Right lobe of liver (tissue), 6 donors: Measurements from ENCODE around the gene MUC5B. TPM values are rescaled to one million over a fixed set of nuclear protein-coding genes. Genes with fewer than 3 reads are reported as not detected.

ENCODE experiments used
- ATAC-seq, 4 donors: fragments of 200-7000 bp; cut with Tn5 transposase; one replicate each; pipeline ENCODE4 v1.9.1; 2020; ENCODE audit warnings: mild to moderate bottlenecking in 4 of 4, moderate library complexity in 4 of 4
- DNase-seq, 3 donors: peaks; one replicate each; pipeline ENCODE4 v3.0.0-alpha.2; 2020
- H3K27ac ChIP-seq, 3 donors: fragments of 200-600 bp; one replicate each; pipeline ENCODE4 v1.8.0; 2022
- H3K27me3 ChIP-seq, 2 donors: fragments of 200-600 bp; one replicate each; pipeline ENCODE4 v1.8.0; 2022
- H3K36me3 ChIP-seq, 4 donors: fragments of 200-600 bp; sonication (generic) in 1 of 4; one replicate each; pipeline versions ENCODE4 v1.5.1 to v1.8.0; 2017 to 2022; ENCODE audit warnings: control low read depth in 1 of 4
- H3K4me1 ChIP-seq, 4 donors: fragments of 200-600 bp; sonication (generic) in 1 of 4; one replicate each; pipeline versions ENCODE4 v1.5.1 to v1.8.0; 2017 to 2022; ENCODE audit warnings: control low read depth in 1 of 4
- H3K4me3 ChIP-seq, 3 donors: fragments of 200-600 bp; one replicate each; pipeline ENCODE4 v1.8.0; 2022
- H3K9me3 ChIP-seq, 4 donors: fragments of 200-600 bp; sonication (generic) in 1 of 4; one replicate each; pipeline versions ENCODE4 v1.5.1 to v1.8.0; 2017 to 2022; ENCODE audit warnings: control low read depth in 1 of 4
- CTCF ChIP-seq, 4 donors: fragments of 200-600 bp in 3 of 4; fragments of 450-650 bp in 1 of 4; IDR thresholded peaks; one replicate each; pipeline versions ENCODE4 v1.5.1 to v1.8.0; 2016 to 2022; ENCODE audit warnings: antibody characterized with exemption in 4 of 4, mild to moderate bottlenecking in 2 of 4
- POLR2A ChIP-seq: fragments of 450-650 bp; IDR thresholded peaks from one replicate; pipeline ENCODE4 v1.6.1; 2017; ENCODE audit warnings: antibody characterized with exemption, mild to moderate bottlenecking
- WGBS: methylation state at CpG from one replicate; pipeline ENCODE4 v1.1.6; 2018; ENCODE audit warnings: low coverage, low lambda C conversion rate; ENCODE audit not compliant: insufficient coverage; ENCODE audit errors: missing lambda C conversion rate; 5-methylcytosine and 5-hydroxymethylcytosine counted together
- intact Hi-C, 2 donors: fragments of 100-400 bp; cut with DNase I; formaldehyde crosslinking; loops; one replicate each; pipeline versions ENCODE4 v1.11.2 to v1.14.1; 2022
- total RNA-seq, 6 experiments: library from RNA; depleted of rRNA in 2 of 6; stranded (reverse); fragments of >200 nt in 2 of 6; fragmentation: NEBNext Ultra II Directional in 3 of 6; extraction: Animal tissue kit (Norgen Biotek cat#: 25700) in 3 of 6; gene quantifications; one replicate each; pipeline versions ENCODE4 v1.1.0 to v1.2.4, GENCODE V29; 2016 to 2023
- donor health status: DM: no; HTN: yes; CAD: no.
- donor health status: DM: no; HTN: no; CAD: no.
- donor health status: DM: no; HTN: no; CAD: no.
- donor health status: DM: no; HTN: yes; CAD: no.
- donor health status: DM: no; HTN: yes; CAD: no.

Gene MUC5B
- total RNA-seq, 6 experiments from 2014 or later: 0.06 to 3.7 (median 0.78) TPM

- Histone ChIP-seq H3K27ac (no peak overlapping the region), H3K27me3 (no peaks in the 10 kb centered on the region), H3K9me3 (no peaks in the 10 kb centered on the region), H3K36me3 (no peaks in the 10 kb centered on the region), H3K4me1 (peaks cover 0 to 5% (median 2%) of the 10 kb centered on the region in 4 donors), H3K4me3 (no peak overlapping the region)
- no peak for TF ChIP-seq CTCF (IDR thresholded peaks at IDR 0.05)
- DNase-seq (no peak), ATAC-seq (no peak)
- intact Hi-C loops: no loop called here
- whole genome bisulfite sequencing: 88% methylated on average over 3 of the region's 27 CpGs
Measured at GRCh38 chr11:1257366-1257765, 34.5 kb downstream of the MUC5B start.

- H3K4me1 ChIP-seq: peaks cover 0 to 8% (median 3%) of the 10 kb centered on the region in 4 donors
- ATAC-seq: no peak
- no peak overlapping the region for H3K27ac ChIP-seq
- DNase-seq: no peak
- no peaks in the 10 kb centered on the region for H3K36me3 ChIP-seq
- TF ChIP-seq CTCF (IDR thresholded peaks at IDR 0.05): no peak
- TF ChIP-seq POLR2A: no peak
- H3K27me3 ChIP-seq: no peaks in the 10 kb centered on the region
- WGBS: no CpG with 5 or more reads among the region's 16 CpGs
- no peaks in the 10 kb centered on the region for H3K9me3 ChIP-seq
- H3K4me3 ChIP-seq: no peak overlapping the region
- intact Hi-C loops: no loop called here
Measured at GRCh38 chr11:1257916-1258315, 35.0 kb downstream of the MUC5B start.

- ATAC-seq (no peak), DNase-seq (no peak)
- intact Hi-C loops: no loop called here
- TF ChIP-seq CTCF (IDR thresholded peaks at IDR 0.05) (no peak), POLR2A (no peak)
- Histone ChIP-seq H3K27ac (no peak overlapping the region), H3K9me3 (no peaks in the 10 kb centered on the region), H3K27me3 (no peaks in the 10 kb centered on the region), H3K4me1 (peaks cover 0 to 11% (median 5%) of the 10 kb centered on the region in 4 donors), H3K36me3 (no peaks in the 10 kb centered on the region), H3K4me3 (no peak overlapping the region)
- WGBS: 85% methylated on average over 5 of the region's 13 CpGs
Measured at GRCh38 chr11:1258401-1259075, 35.7 kb downstream of the MUC5B start.

- H3K4me1 ChIP-seq: peaks cover 0 to 11% (median 5%) of the 10 kb centered on the region in 4 donors
- intact Hi-C loops: no loop called here
- H3K27me3 ChIP-seq: no peaks in the 10 kb centered on the region
- no peak for TF ChIP-seq POLR2A
- TF ChIP-seq CTCF (IDR thresholded peaks at IDR 0.05): no peak
- ATAC-seq: no peak
- no peak overlapping the region for H3K4me3 ChIP-seq
- H3K9me3 ChIP-seq: no peaks in the 10 kb centered on the region
- H3K36me3 ChIP-seq: no peaks in the 10 kb centered on the region
- H3K27ac ChIP-seq: no peak overlapping the region
- WGBS: no CpG with 5 or more reads among the region's 7 CpGs
- DNase-seq: no peak
Measured at GRCh38 chr11:1259076-1259461, 36.2 kb downstream of the MUC5B start.
